A204.1 (cell line): ENCODE data around the gene CCDC33.

Experiments
- FAIRE-seq: peaks from 2 replicates; lab custom pipeline; 2012; peaks lifted over from hg19 to GRCh38; lab: Jason Lieb, UNC

CCDC33 gene

GRCh38 chr15:74259292-74259648, 23.1 kb downstream of the CCDC33 start:
- FAIRE-seq: no peak

- no peak for FAIRE-seq
Observed at GRCh38 chr15:74259821-74260607, 23.9 kb downstream of the CCDC33 start.

- FAIRE-seq: no peak
Observed at GRCh38 chr15:74261041-74261440, 24.9 kb downstream of the CCDC33 start.

GRCh38 chr15:74261685-74262084, 25.6 kb downstream of the CCDC33 start:
- FAIRE-seq: no peak

GRCh38 chr15:74262151-74262550, 26.0 kb downstream of the CCDC33 start:
- no peak for FAIRE-seq

GRCh38 chr15:74262625-74263024, 26.5 kb downstream of the CCDC33 start:
- no peak for FAIRE-seq

- no peak for FAIRE-seq
Observed at GRCh38 chr15:74263466-74263865, 27.3 kb downstream of the CCDC33 start.

GRCh38 chr15:74264081-74264501, 28.0 kb downstream of the CCDC33 start:
- FAIRE-seq: no peak

GRCh38 chr15:74265046-74265639, 29.0 kb downstream of the CCDC33 start:
- no peak for FAIRE-seq

- no peak for FAIRE-seq
Observed at GRCh38 chr15:74268020-74268419, 31.9 kb downstream of the CCDC33 start.

GRCh38 chr15:74269362-74270035, 33.4 kb downstream of the CCDC33 start:
- FAIRE-seq: no peak

GRCh38 chr15:74270155-74270554, 34.0 kb downstream of the CCDC33 start:
- FAIRE-seq: no peak

GRCh38 chr15:74270854-74271520, 34.9 kb downstream of the CCDC33 start:
- FAIRE-seq: no peak

- no peak for FAIRE-seq
Observed at GRCh38 chr15:74272812-74273211, 36.7 kb downstream of the CCDC33 start.

GRCh38 chr15:74274470-74275038, 38.4 kb downstream of the CCDC33 start:
- FAIRE-seq: no peak

GRCh38 chr15:74275957-74276356, 39.8 kb downstream of the CCDC33 start:
- no peak for FAIRE-seq

- FAIRE-seq: no peak
Observed at GRCh38 chr15:74276560-74276959, 40.4 kb downstream of the CCDC33 start.

GRCh38 chr15:74277242-74277810, 41.2 kb downstream of the CCDC33 start:
- FAIRE-seq: no peak

- FAIRE-seq: no peak
Observed at GRCh38 chr15:74278207-74278606, 42.1 kb downstream of the CCDC33 start.

GRCh38 chr15:74281147-74282133, 45.3 kb downstream of the CCDC33 start:
- FAIRE-seq: no peak

GRCh38 chr15:74283368-74283767, 47.2 kb downstream of the CCDC33 start:
- no peak for FAIRE-seq
